HG03520 (cell line): ENCODE results near the gene GLIS1.

ENCODE experiments used
- ATAC-seq: cut with Tn5 transposase; IDR thresholded peaks from one replicate; pipeline ENCODE4 v1.9.1; 2021; ENCODE audit warnings: mild to moderate bottlenecking, moderate library complexity; ENCODE audit not compliant: unreplicated experiment

GLIS1 gene

DNA sequence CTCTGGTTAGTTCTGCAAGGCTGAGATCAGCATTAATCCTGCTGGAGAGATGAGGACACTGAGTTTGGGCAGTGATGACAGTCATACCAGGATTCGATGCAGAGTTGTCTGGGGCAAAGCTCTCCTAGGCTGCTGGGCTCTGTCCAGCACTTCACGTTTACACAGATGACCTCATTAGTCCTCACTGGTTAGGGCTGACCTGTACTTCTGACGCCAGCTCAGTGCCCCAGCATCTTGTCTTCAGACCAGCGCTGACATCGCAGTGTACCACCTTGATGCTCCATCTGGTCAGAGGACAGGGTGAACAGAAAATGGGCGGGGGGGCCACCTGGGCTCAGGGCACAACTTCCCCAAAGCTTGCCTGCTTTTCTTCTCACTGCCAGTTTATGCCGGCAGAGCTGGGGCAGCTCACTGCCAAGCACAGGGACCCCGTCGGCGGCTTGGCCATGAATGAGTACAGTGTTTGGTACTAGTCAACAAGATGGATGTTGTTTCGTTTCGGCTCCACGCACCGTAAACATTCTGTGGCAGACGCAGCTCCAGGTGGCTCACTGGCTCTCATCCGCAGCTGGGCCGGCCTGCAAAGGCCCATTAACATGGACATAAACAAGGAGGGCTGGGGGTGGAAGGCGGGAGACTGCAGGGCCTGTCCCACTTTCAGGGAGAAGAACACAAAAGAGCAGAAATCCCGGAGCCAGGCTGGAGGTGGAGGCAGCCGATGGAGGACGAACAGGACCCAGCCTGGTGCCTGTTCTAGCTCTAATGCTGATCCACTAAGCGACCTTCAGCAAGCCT is 118.7 kb downstream of the GLIS1 start:
- ATAC-seq: no peak

DNA sequence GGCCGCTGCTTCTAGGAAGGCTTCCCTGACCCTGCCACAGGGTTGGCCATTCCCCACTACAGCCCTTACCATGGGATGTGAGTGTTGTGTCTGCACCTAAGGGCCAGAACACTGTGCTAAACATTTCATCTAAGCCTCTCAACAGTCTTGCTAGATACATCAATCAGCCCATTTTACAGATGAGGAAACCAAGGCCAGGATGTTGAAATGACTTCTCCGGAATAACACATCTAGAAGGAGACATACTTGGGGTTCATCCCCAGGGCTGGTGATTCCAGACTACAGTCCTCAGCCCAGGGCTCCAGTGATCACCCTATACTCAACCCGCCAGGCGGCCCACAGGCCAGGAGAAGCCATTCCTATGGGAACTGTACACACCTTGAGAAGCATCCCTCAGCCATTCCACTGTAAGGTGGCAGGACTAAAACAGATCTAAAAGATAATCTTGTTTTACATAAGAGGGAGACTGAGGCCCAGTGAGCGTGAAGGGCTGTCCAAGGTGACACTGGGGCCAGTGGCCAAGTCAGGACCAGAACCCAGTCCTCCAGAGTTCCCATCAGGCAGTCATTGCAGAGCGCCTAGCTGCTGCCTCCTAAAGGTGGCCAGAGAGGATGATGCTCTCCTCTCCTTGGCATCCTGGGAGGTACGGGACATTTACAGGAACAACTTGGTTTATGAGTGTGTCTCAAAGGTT is 119.5 kb downstream of the GLIS1 start:
- no peak for ATAC-seq

DNA sequence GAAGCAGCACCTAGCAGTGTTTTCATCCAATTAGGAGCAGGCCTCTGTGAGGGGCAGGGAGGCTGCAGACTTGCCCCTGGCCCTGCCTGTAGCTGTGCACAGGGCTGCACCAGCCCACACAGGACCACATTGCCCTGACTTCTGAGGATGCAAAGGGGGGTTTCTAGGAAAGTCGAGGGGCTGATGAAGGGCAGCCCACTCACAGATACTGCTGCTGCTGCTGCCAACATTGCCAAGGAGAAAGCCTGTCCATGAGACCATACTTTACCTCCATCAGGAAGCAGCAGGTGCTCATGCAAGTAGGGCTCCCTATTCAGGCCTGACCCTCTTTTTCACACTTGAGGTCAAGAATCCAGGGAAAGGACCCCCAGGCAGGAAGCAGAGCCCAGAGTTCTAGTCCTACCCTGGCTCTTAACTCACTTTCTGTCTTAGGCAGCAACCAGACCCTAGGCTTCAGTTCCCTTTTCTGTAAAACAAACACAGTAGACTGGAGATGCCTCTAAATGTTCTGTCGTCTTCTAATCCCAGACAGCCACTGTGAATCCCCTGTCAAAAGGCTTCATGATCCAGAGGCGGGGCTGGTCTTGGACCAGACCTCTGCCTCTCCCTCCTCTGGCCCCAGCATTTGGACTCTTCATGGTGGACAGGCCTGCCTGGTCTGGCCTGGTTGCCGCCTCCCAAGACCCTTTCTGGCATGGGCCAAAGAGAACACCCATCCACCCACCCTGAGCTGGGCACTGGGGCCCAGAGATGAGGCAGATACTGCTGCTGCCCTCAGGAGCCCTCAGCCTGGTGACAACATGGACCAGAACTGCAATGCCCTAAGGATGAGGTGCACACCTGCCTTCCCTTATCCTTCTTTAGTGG is 120.2 kb downstream of the GLIS1 start:
- ATAC-seq: no peak

DNA sequence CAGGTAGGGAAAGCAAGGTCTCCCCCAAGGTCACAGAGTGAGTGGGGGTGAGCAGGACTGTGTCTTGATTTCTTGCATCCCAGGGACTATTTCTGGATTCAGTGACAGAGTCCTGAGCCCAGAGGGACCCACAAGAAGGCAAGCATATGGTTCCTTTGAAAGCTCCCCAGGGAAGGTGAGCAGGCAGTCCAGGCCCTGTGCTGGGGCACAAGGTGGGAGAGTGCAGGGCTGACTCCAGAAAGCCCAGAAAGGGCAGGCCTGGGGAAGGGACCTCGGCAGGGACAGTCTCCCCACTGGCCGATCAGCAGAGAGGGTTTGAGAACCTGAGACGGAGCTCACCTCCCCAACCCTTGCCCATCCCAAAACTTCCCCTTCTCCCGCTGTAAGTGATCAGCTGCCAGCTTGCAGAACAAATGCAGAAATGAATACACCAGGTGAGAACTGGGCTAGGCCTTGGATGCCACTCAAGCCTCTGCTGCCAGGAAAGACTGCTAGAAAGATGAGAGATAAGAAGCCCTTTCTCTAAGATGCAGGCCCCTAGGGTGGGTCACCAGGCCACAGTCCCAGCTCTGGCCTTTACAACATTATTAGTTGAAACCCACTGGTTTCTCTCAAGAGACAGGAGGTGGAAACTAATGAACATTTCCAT is 121.0 kb downstream of the GLIS1 start:
- no peak for ATAC-seq

DNA sequence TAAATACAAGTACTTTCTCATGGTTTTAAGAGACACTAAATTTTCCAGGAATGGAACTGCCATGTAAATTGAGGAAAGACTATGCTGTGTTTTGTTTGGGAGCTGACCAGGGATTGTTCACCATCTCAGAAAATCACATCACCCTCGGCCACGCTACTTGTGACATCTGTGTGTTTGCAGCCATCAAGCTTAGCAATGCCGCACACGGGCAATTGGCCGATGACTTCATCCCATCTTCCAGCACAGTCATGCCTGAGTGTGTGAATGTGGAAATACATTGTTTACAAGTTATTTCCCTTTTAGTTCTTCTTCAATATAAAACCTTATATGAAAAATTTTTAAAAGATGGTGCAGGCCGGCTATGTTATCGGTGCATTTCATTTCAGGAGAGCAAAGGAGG is 121.6 kb downstream of the GLIS1 start:
- ATAC-seq: no peak

DNA sequence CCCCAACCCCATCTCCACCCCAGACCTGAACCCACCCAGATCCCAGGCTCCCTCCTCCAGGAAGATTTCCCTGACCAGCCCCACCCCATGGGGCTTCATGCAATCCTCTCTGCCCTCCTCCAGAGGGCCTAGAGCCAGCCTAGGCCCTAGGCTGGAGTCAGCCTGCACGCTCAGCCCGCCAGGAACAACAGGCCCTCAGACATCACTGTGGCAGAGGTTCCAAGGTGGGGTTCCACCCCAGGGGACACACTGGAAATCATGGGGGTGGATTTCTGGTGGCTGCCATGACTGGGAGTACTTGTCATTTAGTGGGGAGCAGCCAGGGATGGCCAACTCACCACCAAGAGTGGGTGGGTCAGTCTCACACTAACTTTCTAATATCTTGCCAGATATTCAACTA is 122.0 kb downstream of the GLIS1 start:
- no peak for ATAC-seq

DNA sequence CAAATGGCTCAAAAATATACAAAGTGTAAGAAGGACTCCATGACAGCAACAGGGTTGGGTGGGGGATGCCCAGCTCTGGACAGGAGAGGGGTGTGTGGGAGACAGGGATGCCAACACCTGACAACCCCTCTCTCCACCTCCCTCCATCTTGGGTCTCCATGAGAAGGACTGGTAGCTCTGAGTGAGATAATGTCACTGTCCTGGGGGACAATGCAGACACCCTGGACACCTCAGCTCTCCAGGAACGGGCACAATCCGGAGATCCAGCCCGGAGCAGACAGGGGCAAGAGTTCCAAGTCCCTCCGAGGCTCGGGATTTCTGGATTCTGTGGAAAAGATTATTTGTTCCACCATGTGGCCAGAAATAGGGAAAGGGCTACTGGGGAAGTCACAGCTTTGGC is 122.5 kb downstream of the GLIS1 start:
- no peak for ATAC-seq

DNA sequence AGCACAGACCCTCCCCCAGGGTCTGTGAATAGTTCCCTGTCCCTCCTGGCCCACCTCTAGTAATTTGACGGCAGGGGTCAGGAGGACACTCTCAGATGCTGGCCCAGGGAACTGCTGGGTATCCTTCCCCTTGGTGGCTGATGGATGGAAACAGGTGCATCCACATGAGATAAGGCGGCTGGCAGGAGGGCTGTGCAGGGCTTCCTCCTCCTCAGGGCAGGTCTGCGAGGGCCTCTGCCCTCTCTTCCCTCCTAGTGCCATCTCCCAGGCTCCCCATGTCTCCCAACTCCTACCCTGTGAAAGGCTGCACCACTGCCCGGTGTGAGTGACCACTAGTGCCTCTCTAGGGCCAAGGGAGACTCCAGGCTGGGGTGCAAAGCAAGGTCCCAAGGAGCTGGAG is 123.9 kb downstream of the GLIS1 start:
- no peak for ATAC-seq

DNA sequence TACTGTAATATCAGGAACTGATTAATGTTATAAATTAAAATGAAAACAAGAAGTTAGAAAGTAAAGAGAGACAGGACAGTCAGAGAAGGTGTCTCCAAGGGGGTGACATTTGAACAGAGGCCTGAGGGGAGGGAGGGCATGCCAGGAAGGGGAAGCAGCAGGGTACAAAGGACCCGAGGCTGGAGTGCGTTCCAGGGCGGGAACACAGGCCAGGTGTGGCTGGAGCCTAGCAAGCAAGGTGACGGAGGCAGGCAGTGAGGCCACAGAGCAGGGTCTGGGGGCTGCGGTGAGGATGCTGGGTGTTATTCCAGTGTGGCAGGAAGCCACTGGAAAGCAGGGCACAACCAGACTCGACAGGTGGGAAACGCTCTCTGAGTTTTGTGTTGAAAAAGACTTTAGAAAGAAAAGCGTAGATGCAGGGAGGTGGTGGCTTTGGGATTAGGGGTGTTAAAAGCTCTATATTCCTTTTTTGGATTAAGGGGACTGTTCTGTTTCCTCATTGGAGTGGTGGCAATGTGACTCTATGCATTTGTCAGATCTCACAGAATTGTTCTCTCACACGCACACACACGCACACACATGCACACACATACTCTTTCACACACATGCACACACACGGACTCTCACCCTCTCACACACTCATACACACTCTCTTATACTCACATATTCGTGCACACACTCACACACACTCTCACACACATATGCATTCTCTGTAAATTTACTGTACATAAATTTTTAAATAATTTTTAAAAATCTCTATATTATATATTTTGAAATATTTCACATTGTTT is 124.5 kb downstream of the GLIS1 start:
- ATAC-seq: no peak

DNA sequence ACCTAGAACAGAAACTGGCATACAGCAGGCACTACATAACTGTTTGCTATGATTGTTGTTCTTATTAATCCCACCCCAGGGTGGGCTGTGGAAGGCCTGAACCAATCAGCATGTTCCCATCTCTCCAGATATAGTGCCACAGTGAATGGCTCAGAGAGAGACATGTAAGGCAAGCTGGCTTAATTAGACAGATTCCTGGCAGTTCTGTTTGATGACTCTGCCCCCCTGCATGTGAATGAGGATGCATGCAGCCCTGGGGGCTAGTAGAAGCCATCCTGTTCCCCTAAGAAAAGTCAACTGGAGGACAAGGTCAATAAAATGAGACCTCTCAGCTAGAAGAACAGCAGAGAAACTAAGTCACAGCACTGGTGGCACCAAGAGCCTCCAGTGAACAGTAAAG is 130.3 kb downstream of the GLIS1 start:
- ATAC-seq: no peak

DNA sequence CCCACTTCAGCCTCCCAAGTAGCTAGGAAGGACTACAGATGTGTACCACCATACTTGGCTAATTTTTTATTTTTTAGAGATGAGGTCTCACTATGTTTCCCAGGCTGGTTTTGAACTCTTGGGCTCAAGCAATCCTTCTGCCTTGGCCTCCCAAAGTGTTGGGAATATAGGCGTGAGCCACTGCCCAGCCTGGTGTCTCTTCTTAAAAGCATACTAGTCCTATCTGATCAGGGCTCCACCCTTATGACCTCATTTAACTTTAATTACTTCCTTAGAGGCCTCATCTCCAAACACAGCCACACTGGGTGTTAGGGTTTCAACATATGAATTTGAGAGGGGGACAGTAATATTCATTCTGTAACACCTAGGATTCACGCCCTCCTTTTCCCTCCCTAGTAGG is 130.9 kb downstream of the GLIS1 start:
- ATAC-seq: no peak

DNA sequence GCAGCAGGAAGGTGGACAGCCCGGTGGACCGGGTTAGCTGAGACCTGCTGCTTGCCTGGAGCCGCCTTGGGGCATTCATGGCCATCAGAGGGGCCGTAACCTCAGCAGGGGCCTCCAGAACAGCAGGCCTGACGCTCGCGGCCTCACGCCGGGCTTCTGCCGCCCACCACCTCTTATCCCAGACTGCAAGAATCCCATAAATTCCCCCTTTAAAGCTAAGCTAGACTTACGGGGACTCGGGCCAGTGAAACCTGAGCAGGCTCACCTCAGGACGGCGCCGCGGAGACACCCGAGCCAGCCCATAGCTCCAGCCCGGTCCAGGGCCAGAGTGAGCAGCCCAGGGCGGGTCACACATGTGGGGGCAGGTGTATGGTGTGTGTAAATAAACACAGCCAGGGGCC is 132.3 kb downstream of the GLIS1 start:
- no peak for ATAC-seq

DNA sequence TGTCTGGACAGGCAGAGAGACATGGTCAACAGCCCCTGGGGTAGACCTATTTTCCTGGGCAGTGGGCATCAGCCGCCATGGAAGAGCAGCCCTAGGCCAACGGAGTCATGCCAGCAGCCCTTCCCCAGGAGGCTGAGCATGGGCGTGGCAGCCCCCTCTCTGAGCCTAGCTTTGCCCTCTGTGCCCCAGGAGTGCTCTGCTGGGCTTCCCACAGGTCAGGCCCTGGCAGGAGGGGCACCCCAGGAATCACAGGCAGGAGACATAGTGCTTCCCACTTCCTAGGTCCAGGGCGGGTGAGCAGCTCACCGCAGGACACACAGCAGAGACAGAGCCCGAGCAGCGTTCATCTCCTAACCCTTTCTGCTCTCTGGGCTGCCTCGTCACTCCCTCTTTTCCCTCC is 132.8 kb downstream of the GLIS1 start:
- no peak for ATAC-seq

DNA sequence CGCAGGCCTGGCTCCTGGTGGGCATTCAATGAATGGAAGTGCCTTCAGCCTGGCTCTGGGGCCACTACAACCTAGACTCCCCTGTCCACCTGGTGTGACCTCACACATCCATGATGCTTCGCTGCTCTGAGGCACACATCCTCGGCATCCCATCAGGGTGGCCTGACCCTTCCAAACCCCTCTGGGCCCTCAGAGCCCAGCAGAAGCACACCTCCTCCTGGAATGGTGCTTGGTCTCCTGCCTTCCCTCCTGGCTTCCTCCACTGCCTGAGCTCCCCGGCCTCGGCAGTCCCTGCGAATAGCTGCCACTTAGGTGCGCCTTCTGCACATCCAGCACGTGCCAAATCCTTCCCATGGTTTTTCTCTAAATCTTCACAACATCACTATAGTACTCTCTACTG is 133.8 kb downstream of the GLIS1 start:
- no peak for ATAC-seq

DNA sequence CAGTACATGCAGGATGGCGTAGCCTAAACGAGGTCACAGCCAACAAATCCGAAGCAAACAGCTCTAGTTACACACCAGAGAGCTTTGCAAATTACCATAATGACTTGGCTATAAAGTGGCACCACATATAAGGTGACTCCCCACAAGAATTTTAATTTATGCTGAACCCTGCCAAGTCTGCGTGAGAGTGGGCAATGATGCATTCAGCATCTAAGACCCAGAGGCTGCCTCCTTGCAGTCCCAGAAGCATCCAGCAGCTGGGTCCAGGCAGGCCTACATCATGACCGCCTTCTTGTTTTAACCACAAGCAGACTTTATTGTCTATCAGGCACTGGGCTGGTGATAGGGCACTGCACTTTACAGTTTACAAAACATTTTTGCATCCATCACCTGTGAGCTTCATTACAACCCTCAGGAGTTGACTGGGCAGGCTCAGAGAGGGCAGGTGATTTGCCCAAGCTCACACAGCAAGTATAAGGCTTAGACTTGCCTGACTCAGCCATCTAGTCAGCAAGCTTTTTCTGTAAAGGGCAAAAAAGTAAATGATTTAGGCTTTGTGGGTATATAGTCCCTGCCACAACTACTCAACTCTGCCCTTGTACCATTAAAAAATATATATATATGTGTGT is 134.6 kb downstream of the GLIS1 start:
- ATAC-seq: no peak

DNA sequence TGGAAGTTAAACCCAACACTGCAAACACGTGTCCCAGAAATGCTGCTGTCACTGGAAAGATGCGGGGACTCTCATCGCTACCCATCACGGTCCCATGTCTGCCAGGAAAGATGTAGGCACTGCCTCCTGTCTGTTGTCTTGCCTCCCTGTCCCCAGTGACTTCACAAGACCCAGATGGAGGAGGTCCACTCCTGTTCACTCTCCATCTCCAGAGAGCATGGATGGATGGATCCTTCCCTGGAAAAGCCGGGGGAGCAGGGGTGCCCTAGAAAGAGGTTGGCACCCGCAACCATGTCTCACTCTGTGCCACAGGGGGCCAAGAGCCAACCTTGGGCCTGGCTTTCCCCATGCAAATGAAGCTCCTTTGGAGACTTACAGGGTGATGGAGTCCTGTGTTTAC is 135.5 kb downstream of the GLIS1 start:
- no peak for ATAC-seq

DNA sequence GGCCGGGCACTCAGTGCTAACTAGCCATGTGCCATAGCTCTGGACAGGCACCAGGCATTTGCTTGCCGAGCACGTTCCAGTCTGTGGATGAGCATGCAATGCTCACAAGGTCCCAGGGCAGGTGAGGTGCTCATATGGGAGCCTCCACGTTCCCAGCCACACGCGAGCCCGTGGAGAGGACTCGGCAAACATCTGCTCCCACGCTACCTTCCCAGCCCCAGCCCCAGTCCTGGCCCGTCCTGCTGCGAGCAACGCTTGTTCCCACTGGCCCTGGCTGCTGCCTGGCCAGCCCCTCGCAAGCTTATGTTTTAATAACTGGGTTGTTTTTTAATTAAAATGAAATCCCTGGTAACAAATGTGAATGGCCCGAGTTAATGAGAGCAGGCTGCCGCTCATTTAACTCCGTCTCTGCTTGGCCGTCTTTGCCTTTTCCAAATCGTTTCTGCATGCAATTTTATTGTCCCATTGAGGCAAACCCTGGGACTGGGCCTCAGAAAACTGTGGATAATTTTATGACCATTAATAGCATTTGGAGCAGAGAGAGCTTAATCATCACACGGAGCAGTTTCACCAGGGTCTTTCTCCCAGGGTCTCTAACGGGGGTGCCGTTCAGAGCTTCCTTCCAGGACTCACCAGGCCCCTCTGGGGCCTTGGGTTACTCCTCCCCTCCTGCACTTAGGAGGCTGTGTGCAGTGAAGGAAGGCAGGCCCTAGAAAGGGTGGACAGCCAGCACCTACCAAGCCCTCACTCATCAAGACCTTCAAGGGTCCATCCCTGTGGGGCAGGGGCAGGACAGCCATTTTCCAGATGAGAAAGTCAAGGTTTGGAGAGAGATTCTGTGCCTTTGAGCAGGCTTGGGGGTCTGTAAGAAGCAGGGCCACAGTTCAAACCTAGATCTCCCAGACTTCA is 136.8 kb downstream of the GLIS1 start:
- no peak for ATAC-seq

DNA sequence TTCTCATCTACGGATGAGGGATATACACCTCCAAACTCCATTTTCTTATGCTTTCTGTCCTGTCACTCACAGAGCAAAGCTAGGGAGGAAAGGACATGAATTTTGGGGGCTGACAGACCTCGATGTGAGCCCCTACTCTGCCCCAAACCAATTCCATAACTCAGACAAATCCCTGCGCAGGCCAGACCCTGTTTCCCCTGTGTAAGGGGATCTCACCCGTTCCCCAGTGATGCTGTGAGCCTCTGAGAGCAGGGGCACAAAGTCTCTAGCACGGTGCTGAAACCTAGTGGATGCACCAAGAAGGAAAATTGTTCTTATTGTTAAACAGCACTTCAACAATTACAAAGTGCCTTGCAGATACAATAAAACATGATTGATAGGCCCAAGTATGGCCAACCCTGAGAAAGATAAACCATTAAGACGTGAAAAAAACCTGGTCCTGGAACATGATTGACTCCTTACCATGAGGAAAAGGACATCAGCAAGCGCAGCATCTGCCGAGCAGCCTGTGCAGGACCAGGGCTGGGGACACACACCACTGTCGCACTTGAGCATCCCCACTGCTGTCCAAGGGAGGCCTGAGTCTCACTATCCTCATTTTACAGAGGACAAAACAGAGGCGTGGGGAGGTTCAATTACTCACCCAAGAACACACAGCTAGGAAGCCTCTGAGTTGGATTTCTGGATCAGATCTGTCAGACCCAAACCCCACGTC is 137.8 kb downstream of the GLIS1 start:
- ATAC-seq: no peak
